ENCODE measurements around the gene CHMP6.
"Not testable (repeated sequence)": the region's sequence is repeated elsewhere in the genome, so short reads cannot be mapped to it uniquely, and the experiment has no call there.

CHMP6 gene

GRCh38 chr17:81011951-81012350, 20.3 kb downstream of the CHMP6 start:
- DNase-seq (ENCODE audit: low spot score) = no peak

- no peak for DNase-seq (ENCODE audit: low spot score)
Observed at GRCh38 chr17:81012574-81013447, 21.2 kb downstream of the CHMP6 start.

- no peak for DNase-seq (ENCODE audit: low spot score)
Observed at GRCh38 chr17:81013642-81014041, 22.0 kb downstream of the CHMP6 start.

- no peak for DNase-seq (ENCODE audit: low spot score)
Observed at GRCh38 chr17:81015136-81015535, 23.5 kb downstream of the CHMP6 start.

GRCh38 chr17:81016575-81016974, 24.9 kb downstream of the CHMP6 start:
- DNase-seq (ENCODE audit: low spot score) = no peak

- not testable (repeated sequence) for DNase-seq (ENCODE audit: low spot score)
Observed at GRCh38 chr17:81017330-81017729, 25.7 kb downstream of the CHMP6 start.

- DNase-seq (ENCODE audit: low spot score) = no peak
Observed at GRCh38 chr17:81018044-81018802, 26.6 kb downstream of the CHMP6 start.

GRCh38 chr17:81019563-81020442, 28.2 kb downstream of the CHMP6 start:
- DNase-seq (ENCODE audit: low spot score) = no peak

GRCh38 chr17:81020443-81020766, 28.8 kb downstream of the CHMP6 start:
- no peak for DNase-seq (ENCODE audit: low spot score)

- no peak for DNase-seq (ENCODE audit: low spot score)
Observed at GRCh38 chr17:81020767-81021497, 29.3 kb downstream of the CHMP6 start.

GRCh38 chr17:81021531-81022343, 30.1 kb downstream of the CHMP6 start:
- no peak for DNase-seq (ENCODE audit: low spot score)

GRCh38 chr17:81022344-81022676, 30.7 kb downstream of the CHMP6 start:
- no peak for DNase-seq (ENCODE audit: low spot score)

GRCh38 chr17:81025065-81025740, 33.6 kb downstream of the CHMP6 start:
- no peak for DNase-seq (ENCODE audit: low spot score)

- DNase-seq (ENCODE audit: low spot score) = no peak
Observed at GRCh38 chr17:81025741-81026129, 34.1 kb downstream of the CHMP6 start.

- no peak for DNase-seq (ENCODE audit: low spot score)
Observed at GRCh38 chr17:81026266-81027036, 34.8 kb downstream of the CHMP6 start.

- DNase-seq (ENCODE audit: low spot score) = no peak
Observed at GRCh38 chr17:81027038-81027437, 35.4 kb downstream of the CHMP6 start.

GRCh38 chr17:81027591-81028505, 36.2 kb downstream of the CHMP6 start:
- DNase-seq (ENCODE audit: low spot score) = no peak

- DNase-seq (ENCODE audit: low spot score) = no peak
Observed at GRCh38 chr17:81028506-81028858, 36.8 kb downstream of the CHMP6 start.

GRCh38 chr17:81029859-81030258, 38.2 kb downstream of the CHMP6 start:
- no peak for DNase-seq (ENCODE audit: low spot score)
